NCI-H446 (cell line): ENCODE measurements around the gene PRR19.
"Not testable (repeated sequence)": the region's sequence is repeated elsewhere in the genome, so short reads cannot be mapped to it uniquely, and the experiment has no call there.

ENCODE experiments used
- DNase-seq, 2 experiments: peaks; one replicate each; lab custom pipeline; 2025; lab: John Stamatoyannopoulos, UW

PRR19 gene

GRCh38 chr19:42325896-42326771 is 24.2 kb downstream of the PRR19 start:
- DNase-seq: peak in 1 of 2 experiments; percentile 55

GRCh38 chr19:42326969-42327368 is 25.0 kb downstream of the PRR19 start:
- no peak for DNase-seq

- no peak for DNase-seq
Observed at GRCh38 chr19:42327381-42327780, 25.4 kb downstream of the PRR19 start.

GRCh38 chr19:42328106-42328505 is 26.2 kb downstream of the PRR19 start:
- DNase-seq: no peak

GRCh38 chr19:42328854-42329253 is 26.9 kb downstream of the PRR19 start:
- DNase-seq: no peak

GRCh38 chr19:42330241-42330711 is 28.3 kb downstream of the PRR19 start:
- peak; percentile 35 to 79 for DNase-seq

GRCh38 chr19:42331333-42331732 is 29.4 kb downstream of the PRR19 start:
- DNase-seq: not testable (repeated sequence)

GRCh38 chr19:42332059-42332458 is 30.1 kb downstream of the PRR19 start:
- DNase-seq: no peak

GRCh38 chr19:42333018-42333417 is 31.1 kb downstream of the PRR19 start:
- no peak for DNase-seq

- no peak for DNase-seq
Observed at GRCh38 chr19:42333975-42334696, 32.2 kb downstream of the PRR19 start.

GRCh38 chr19:42334697-42335373 is 32.9 kb downstream of the PRR19 start:
- no peak for DNase-seq

GRCh38 chr19:42335374-42335936 is 33.5 kb downstream of the PRR19 start:
- no peak for DNase-seq

- DNase-seq: no peak
Observed at GRCh38 chr19:42335971-42336370, 34.0 kb downstream of the PRR19 start.

- DNase-seq: not testable (repeated sequence)
Observed at GRCh38 chr19:42339126-42339860, 37.4 kb downstream of the PRR19 start.

GRCh38 chr19:42339922-42340321 is 38.0 kb downstream of the PRR19 start:
- DNase-seq: not testable (repeated sequence)

- no peak for DNase-seq
Observed at GRCh38 chr19:42343344-42344110, 41.6 kb downstream of the PRR19 start.

- no peak for DNase-seq
Observed at GRCh38 chr19:42344336-42344893, 42.5 kb downstream of the PRR19 start.

GRCh38 chr19:42345191-42345812 is 43.4 kb downstream of the PRR19 start:
- DNase-seq: no peak

- no peak for DNase-seq
Observed at GRCh38 chr19:42348211-42348610, 46.3 kb downstream of the PRR19 start.
